B cell (primary cell): ENCODE measurements around the gene ZBTB17. TPM values are rescaled to one million over a fixed set of nuclear protein-coding genes. Genes with fewer than 3 reads are reported as not detected.
A peak's percentile ranks its signal among the peaks of the same experiment; 100 is the strongest.

Experiments used
- ATAC-seq: fragments of 200-7000 bp; cut with Tn5 transposase; one replicate; pipeline ENCODE4 v1.10.0; 2021; ENCODE audit warnings: low read depth, mild to moderate bottlenecking, moderate number of reproducible peaks, moderate library complexity
- CTCF ChIA-PET: fragments of 350-600 bp; sonication (Branson Sonifier 250); formaldehyde crosslinking; loops from one replicate; lab custom pipeline; 2021; ENCODE audit warnings: antibody characterized with exemption, inconsistent platforms; lab: Charles Lee
- POLR2A ChIA-PET: fragments of 350-600 bp; sonication (Branson Sonifier 250); formaldehyde crosslinking; loops from one replicate; lab custom pipeline; 2021; ENCODE audit warnings: antibody characterized with exemption; lab: Charles Lee
- DNase-seq: peaks from one replicate; pipeline ENCODE4 v3.0.0; 2013
- H2AFZ ChIP-seq: 2 replicates; pipeline ENCODE4 v1.6.1; 2012; ENCODE audit warnings: mild to moderate bottlenecking, low read depth, low read length; ENCODE audit not compliant: insufficient read depth, poor library complexity, severe bottlenecking
- H3K27ac ChIP-seq, 2 donors: 1 replicate in 1 of 2; 2 replicates in 1 of 2; pipeline ENCODE4 v1.5.1; 2012 to 2013; ENCODE audit warnings: low read length in 2 of 2, mild to moderate bottlenecking in 2 of 2, moderate library complexity in 1 of 2
- H3K27me3 ChIP-seq, 4 experiments: fragments of 200-600 bp in 1 of 4; sonication (generic) in 1 of 4; replicated peaks in 1 of 4; 1 replicate in 2 of 4; 2 replicates in 2 of 4; pipeline versions ENCODE4 v1.6.1 to v1.7.0; 2013 to 2016; ENCODE audit warnings: low read length in 3 of 4, mild to moderate bottlenecking in 2 of 4, mixed read lengths in 1 of 4, moderate library complexity in 1 of 4; ENCODE audit not compliant: insufficient read depth in 4 of 4, control insufficient read depth in 3 of 4; ENCODE audit errors: control extremely low read depth in 1 of 4
- H3K36me3 ChIP-seq, 2 experiments: replicated peaks in 1 of 2; 1 replicate in 1 of 2; 2 replicates in 1 of 2; pipeline versions ENCODE4 v1.6.1 to v1.7.1; 2013; ENCODE audit warnings: low read length in 1 of 2; ENCODE audit not compliant: insufficient read depth in 2 of 2, control insufficient read depth in 1 of 2; ENCODE audit errors: control extremely low read depth in 1 of 2, extremely low read depth in 1 of 2
- H3K4me1 ChIP-seq, 2 donors: fragments of 200-600 bp in 1 of 2; sonication (generic) in 1 of 2; 1 replicate in 1 of 2; 2 replicates in 1 of 2; pipeline versions ENCODE4 v1.5.1 to v1.6.1; 2013 to 2017; ENCODE audit warnings: low read length in 2 of 2; ENCODE audit not compliant: control insufficient read depth in 2 of 2, insufficient read depth in 2 of 2
- H3K4me2 ChIP-seq: replicated peaks from 2 replicates; pipeline ENCODE3; 2012; ENCODE audit warnings: mild to moderate bottlenecking, low read depth, low read length; ENCODE audit not compliant: poor library complexity, severe bottlenecking
- H3K4me3 ChIP-seq, 5 experiments: fragments of 200-600 bp in 1 of 5; sonication (generic) in 1 of 5; 1 replicate in 3 of 5; 2 replicates in 2 of 5; pipeline versions ENCODE4 v1.5.1 to v1.7.0; 2011 to 2016; ENCODE audit warnings: low read length in 4 of 5, mild to moderate bottlenecking in 4 of 5, low read depth in 2 of 5, control low read depth in 1 of 5, moderate library complexity in 1 of 5; ENCODE audit not compliant: insufficient read depth in 1 of 5; ENCODE audit errors: control extremely low read depth in 1 of 5, extremely low read depth in 1 of 5
- H3K79me2 ChIP-seq: fragments of 200-600 bp; sonication (generic); one replicate; pipeline ENCODE4 v1.6.0; 2016; ENCODE audit warnings: low read length; ENCODE audit not compliant: control insufficient read depth, insufficient read depth
- H3K9ac ChIP-seq: fragments of 200-600 bp; sonication (generic); 2 replicates; pipeline ENCODE4 v1.6.1; 2017; ENCODE audit warnings: mild to moderate bottlenecking, low read length, moderate library complexity
- H3K9me3 ChIP-seq, 3 donors: one replicate each; pipeline versions ENCODE4 v1.6.1 to v1.7.1; 2013; ENCODE audit warnings: low read length in 2 of 3; ENCODE audit not compliant: control insufficient read depth in 2 of 3, insufficient read depth in 1 of 3; ENCODE audit errors: control extremely low read depth in 1 of 3
- H4K20me1 ChIP-seq: 2 replicates; pipeline ENCODE4 v1.6.0; 2012; ENCODE audit warnings: mild to moderate bottlenecking, low read length; ENCODE audit not compliant: insufficient read depth, control insufficient read depth, poor library complexity, severe bottlenecking
- H3K27ac Mint-ChIP-seq: one replicate; pipeline ENCODE4 v1.8.0; 2021; ENCODE audit warnings: mixed read lengths
- H3K27me3 Mint-ChIP-seq: one replicate; pipeline ENCODE4 v1.8.0; 2021; ENCODE audit warnings: mixed read lengths
- H3K4me1 Mint-ChIP-seq: one replicate; pipeline ENCODE4 v1.8.0; 2021; ENCODE audit warnings: mixed read lengths
- H3K4me3 Mint-ChIP-seq: one replicate; pipeline ENCODE4 v1.8.0; 2021; ENCODE audit warnings: mixed read lengths
- H3K9me3 Mint-ChIP-seq: one replicate; pipeline ENCODE4 v1.8.0; 2022; ENCODE audit warnings: mixed read lengths; ENCODE audit not compliant: insufficient read depth
- CTCF ChIP-seq: fragments of 200-600 bp; IDR thresholded peaks from one replicate; pipeline ENCODE4 v1.8.0; 2022; ENCODE audit warnings: antibody characterized with exemption, mild to moderate bottlenecking
- EZH2 ChIP-seq: IDR thresholded peaks from 2 replicates; pipeline ENCODE4 v1.6.1; 2012; ENCODE audit warnings: borderline replicate concordance, low read depth, mild to moderate bottlenecking, moderate library complexity, low read length; ENCODE audit not compliant: insufficient read depth, poor library complexity, severe bottlenecking
- WGBS: methylation state at CpG from one replicate; pipeline ENCODE4 v1.1.5; 2013; ENCODE audit warnings: missing lambda C conversion rate; ENCODE audit not compliant: insufficient coverage; 5-methylcytosine and 5-hydroxymethylcytosine counted together
- intact Hi-C: fragments of 100-400 bp; cut with micrococcal nuclease; formaldehyde crosslinking; loops from one replicate; pipeline ENCODE4 v1.10.0; 2022
- polyA plus RNA-seq: library from polyadenylated mRNA; depleted of rRNA; stranded (reverse); fragments of >200 nt; gene quantifications from 2 replicates; pipeline ENCODE4 v1.2.3, GENCODE V29; 2012
- total RNA-seq, 2 donors: library from RNA; stranded (reverse); fragments of 120-200 nt in 1 of 2; gene quantifications; 1 replicate in 1 of 2; 2 replicates in 1 of 2; pipeline versions ENCODE4 v1.2.3 to v1.2.4, GENCODE V29; 2013 to 2022

ZBTB17 gene
- total and polyA plus RNA-seq, 2 donors (not counting 1 experiment from before 2014, with no cell fraction given), result 94.1 to 157 TPM

DNA sequence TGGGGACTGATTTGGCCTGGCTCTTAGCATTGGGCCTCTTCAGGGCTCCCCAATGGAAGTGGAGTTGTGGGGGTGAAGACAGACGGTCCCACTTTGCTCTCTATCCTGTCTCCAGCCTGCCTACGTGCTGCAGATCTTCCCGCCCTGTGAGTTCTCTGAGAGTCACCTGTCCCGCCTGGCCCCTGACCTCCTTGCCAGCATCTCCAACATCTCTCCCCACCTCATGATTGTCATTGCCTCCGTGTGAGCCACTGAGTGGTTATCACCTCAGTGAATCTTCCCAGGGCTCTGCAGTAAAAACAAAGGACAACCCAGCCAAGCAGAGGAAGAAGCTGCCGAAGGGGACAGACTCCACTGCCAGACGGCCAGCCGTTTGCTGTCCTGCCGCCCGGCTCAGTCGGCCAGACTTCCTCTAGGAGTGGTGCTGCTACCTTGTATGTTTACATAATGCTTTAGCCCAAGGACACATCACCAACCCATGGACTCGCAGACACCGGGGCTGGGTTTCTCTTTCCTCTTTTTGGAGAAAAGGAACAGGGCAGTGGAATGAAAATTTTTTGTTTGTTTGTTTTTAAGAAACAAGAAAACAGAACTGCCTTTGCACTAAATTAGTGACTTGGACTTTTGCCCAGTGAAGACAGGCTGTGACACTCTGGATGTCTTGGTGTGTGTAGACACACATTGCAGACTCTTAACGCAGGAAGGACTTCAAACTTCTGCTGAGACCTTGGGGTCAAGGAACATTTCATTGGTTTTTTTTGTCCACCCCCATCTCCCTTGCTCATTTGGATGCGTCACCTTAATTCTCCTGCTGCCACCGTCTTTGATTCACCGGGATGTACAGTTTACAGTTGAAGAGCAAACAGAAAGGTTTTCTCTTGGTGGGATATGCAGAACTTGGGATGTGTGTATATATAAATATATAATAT, 36.5 kb downstream of the ZBTB17 start:
- POLR2A ChIA-PET, result no interaction called here
- H3K4me2 ChIP-seq, result no peak overlapping the region
- Mint-ChIP-seq H3K4me3 (no peak overlapping the region), H3K4me1 (peaks cover 5% of the 10 kb centered on the region), H3K27me3 (no peaks in the 10 kb centered on the region), H3K9me3 (no peaks in the 10 kb centered on the region), H3K27ac (peak overlapping the region; percentile 78)
- ATAC-seq (no peak), DNase-seq (peak; percentile 13)
- peaks cover 14% of the 10 kb centered on the region for H3K79me2 ChIP-seq
- H3K4me3 ChIP-seq, result no peak overlapping the region
- CTCF ChIA-PET, result interaction anchor here (0.6 to 1.1 kb wide), 2 partner anchors 105 to 636 kb away, joined by 3 read pairs; no protein-coding TSS in a partner anchor
- intact Hi-C loops, result no loop called here
- H3K27ac ChIP-seq, result no peak overlapping the region
- peaks cover 21% of the 10 kb centered on the region for H4K20me1 ChIP-seq
- H3K9ac ChIP-seq, result no peak overlapping the region
- TF ChIP-seq CTCF, result no peak
- WGBS, result 89% methylated on average over 12 of the region's 17 CpGs
- no peaks in the 10 kb centered on the region for H3K4me1 ChIP-seq
- no peaks in the 10 kb centered on the region for H3K27me3 ChIP-seq
- no peak overlapping the region for H2AFZ ChIP-seq
- peaks cover 0 to 93% of the 10 kb centered on the region in 2 experiments for H3K36me3 ChIP-seq
- H3K9me3 ChIP-seq, result no peaks in the 10 kb centered on the region

DNA sequence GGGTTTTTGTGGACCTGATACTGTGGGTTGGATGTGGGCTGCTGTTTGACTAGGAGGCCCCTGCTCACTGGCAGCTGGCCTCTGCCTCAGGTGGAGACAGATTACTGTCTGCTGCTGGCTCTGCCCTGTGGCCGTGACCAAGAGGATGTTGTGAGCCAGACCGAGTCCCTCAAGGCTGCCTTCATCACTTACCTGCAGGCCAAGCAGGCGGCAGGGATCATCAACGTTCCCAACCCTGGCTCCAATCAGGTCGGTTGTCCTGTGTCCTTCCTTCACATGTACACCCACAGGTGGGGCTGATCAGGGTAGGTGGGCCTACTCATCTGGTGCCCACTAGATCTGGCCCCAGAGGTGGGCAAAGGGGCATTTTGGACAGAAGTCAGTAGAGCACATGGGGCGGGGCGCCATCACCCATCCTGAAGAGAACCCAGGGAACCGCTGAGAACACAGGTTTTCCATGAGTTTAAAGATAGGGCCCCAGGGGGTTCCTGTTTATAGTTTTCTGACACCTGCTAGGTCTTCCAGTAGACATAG, 37.2 kb downstream of the ZBTB17 start:
- Histone ChIP-seq H3K4me3 (no peak overlapping the region), H3K27ac (no peak overlapping the region), H3K4me2 (no peak overlapping the region), H3K79me2 (peaks cover 10% of the 10 kb centered on the region), H3K36me3 (peaks cover 0 to 93% of the 10 kb centered on the region in 2 experiments), H3K9ac (no peak overlapping the region), H4K20me1 (peaks cover 16% of the 10 kb centered on the region), H3K4me1 (no peaks in the 10 kb centered on the region), H3K9me3 (no peaks in the 10 kb centered on the region), H3K27me3 (no peaks in the 10 kb centered on the region), H2AFZ (no peak overlapping the region)
- ATAC-seq (no peak), DNase-seq (peak; percentile 7)
- POLR2A ChIA-PET, result no interaction called here
- H3K4me1 Mint-ChIP-seq, result peaks cover 5% of the 10 kb centered on the region
- WGBS, result 89% methylated on average over 8 of the region's 8 CpGs
- TF ChIP-seq EZH2 (no peak), CTCF (no peak)
- intact Hi-C loops, result no loop called here
- no peaks in the 10 kb centered on the region for H3K9me3 Mint-ChIP-seq
- CTCF ChIA-PET, result interaction anchor here (0.6 to 2.1 kb wide), 5 partner anchors 10 to 635 kb away, joined by 3 to 4 read pairs (median 3); no protein-coding TSS in a partner anchor
- no peak overlapping the region for H3K4me3 Mint-ChIP-seq
- H3K27ac Mint-ChIP-seq, result peak overlapping the region; percentile 20
- H3K27me3 Mint-ChIP-seq, result no peaks in the 10 kb centered on the region
